K562 (cell line): ENCODE results near the gene BCL3. TPM values are rescaled to one million over a fixed set of nuclear protein-coding genes. Genes with fewer than 3 reads are reported as not detected.
A peak's percentile ranks its signal among the peaks of the same experiment; 100 is the strongest.

Source experiments
- CBX5 ChIP-seq: IDR thresholded peaks from 2 replicates; pipeline ENCODE4 v1.6.1; 2014; ENCODE audit warnings: low read depth, borderline replicate concordance
- CBX8 ChIP-seq: fragments of 200-600 bp; sonication (generic); IDR thresholded peaks from 2 replicates; pipeline ENCODE4 v1.6.1; 2012; ENCODE audit warnings: borderline replicate concordance, mixed run types, low read depth, mild to moderate bottlenecking, moderate library complexity, mixed read lengths, low read length, control low read depth, inconsistent platforms; ENCODE audit not compliant: poor library complexity, severe bottlenecking; ENCODE audit errors: extremely low read depth
- ETV1 ChIP-seq: fragments of 450-650 bp; conservative IDR thresholded peaks from 2 replicates; pipeline ENCODE4 v1.6.1; 2016; ENCODE audit warnings: missing genetic modification characterization, control low read depth, low read depth, missing compliant biosample characterization
- FOXA3 ChIP-seq, 2 experiments: fragments of 450-650 bp in 1 of 2; sonication (generic) in 1 of 2; formaldehyde crosslinking; IDR thresholded peaks in 1 of 2; conservative IDR thresholded peaks in 1 of 2; 2 replicates each; pipeline versions ENCODE4 v1.4.0 to v1.8.0; 2020 to 2022; ENCODE audit warnings: mild to moderate bottlenecking in 2 of 2, missing genetic modification reagents in 1 of 2
- KLF6 ChIP-seq: fragments of 250-450 bp; sonication (Bioruptor Pico); IDR thresholded peaks from 2 replicates; pipeline ENCODE4 v1.4.0; 2020; ENCODE audit warnings: mild to moderate bottlenecking, moderate library complexity, borderline replicate concordance
- MCM2 ChIP-seq: fragments of 450-650 bp; IDR thresholded peaks from 2 replicates; pipeline ENCODE4 v1.6.1; 2017; ENCODE audit warnings: low read depth, mild to moderate bottlenecking
- NFXL1 ChIP-seq: fragments of 450-650 bp; formaldehyde crosslinking; IDR thresholded peaks from 2 replicates; pipeline ENCODE4 v1.4.0; 2021; ENCODE audit warnings: mild to moderate bottlenecking
- POLR2AphosphoS5 ChIP-seq: IDR thresholded peaks from 2 replicates; pipeline ENCODE4 v1.6.1; 2011; ENCODE audit warnings: mild to moderate bottlenecking, low read depth, low read length, moderate library complexity; ENCODE audit not compliant: control insufficient read depth, insufficient read depth
- RREB1 ChIP-seq: fragments of 250-450 bp; sonication (Bioruptor Pico); IDR thresholded peaks from 2 replicates; pipeline ENCODE4 v1.4.0; 2020
- SRSF1 ChIP-seq: fragments of 200-400 bp; formaldehyde crosslinking; IDR thresholded peaks from 2 replicates; pipeline ENCODE4 v1.6.1; 2017; ENCODE audit warnings: mild to moderate bottlenecking, low read depth, low read length, moderate library complexity
- ZBTB34 ChIP-seq: fragments of 250-450 bp; sonication (Bioruptor Pico); IDR thresholded peaks from 2 replicates; pipeline ENCODE4 v1.8.0; 2021; ENCODE audit warnings: mild to moderate bottlenecking, moderate library complexity
- ZEB2 ChIP-seq: fragments of 450-650 bp; IDR thresholded peaks from 2 replicates; pipeline ENCODE4 v1.6.1; 2016
- ZNF408 ChIP-seq: fragments of 250-450 bp; sonication (Bioruptor Pico); IDR thresholded peaks from 2 replicates; pipeline ENCODE4 v1.4.0; 2020; ENCODE audit warnings: low read depth, mild to moderate bottlenecking, moderate library complexity
- ZNF589 ChIP-seq: fragments of 200-800 bp; sonication (Bioruptor generic); IDR thresholded peaks from 2 replicates; pipeline ENCODE4 v1.6.1; 2016; ENCODE audit warnings: low read depth, missing genetic modification characterization, missing compliant biosample characterization
- ZNF644 ChIP-seq: fragments of 200-800 bp; sonication (Bioruptor generic); IDR thresholded peaks from 2 replicates; pipeline ENCODE4 v1.6.1; 2016; ENCODE audit warnings: low read depth, missing genetic modification characterization, missing compliant biosample characterization
- ZNF695 ChIP-seq: fragments of 450-650 bp; formaldehyde crosslinking; IDR thresholded peaks from 2 replicates; pipeline ENCODE4 v1.4.0; 2020; ENCODE audit warnings: mild to moderate bottlenecking, moderate library complexity
- polyA plus RNA-seq, 8 experiments: library from polyadenylated mRNA; depleted of rRNA in 4 of 8; stranded (reverse) in 5 of 8; unstranded in 3 of 8; fragments of >200 nt; fragmentation: Nextera tagmentation in 2 of 8; fragmentation: Illumina TruSeq in 1 of 8; extraction: Ambion mirVana in 2 of 8; extraction: Trizol in 1 of 8; gene quantifications; 2 replicates each; pipeline versions ENCODE4 v1.2.1 to v1.2.3, GENCODE V29; 2011 to 2014; ENCODE audit warnings: inconsistent platforms in 1 of 8, missing spikeins in 1 of 8
- total RNA-seq, 7 experiments: library from RNA; depleted of rRNA in 6 of 7; stranded (reverse); fragments of >200 nt in 6 of 7; fragmentation: Illumina TruSeq in 2 of 7; extraction: Trizol in 2 of 7; gene quantifications; 2 replicates each; pipeline versions ENCODE4 v1.2.1 to v1.2.3, GENCODE V29; 2011 to 2021; ENCODE audit warnings: low replicate concordance in 1 of 7

The BCL3 gene
- total and polyA plus RNA-seq, 9 of the 15 experiments (the other 6 are each of a cell fraction or from before 2014, with no cell fraction given): 0.03 to 2.4 (median 0.50) TPM; not detected in 1

DNA sequence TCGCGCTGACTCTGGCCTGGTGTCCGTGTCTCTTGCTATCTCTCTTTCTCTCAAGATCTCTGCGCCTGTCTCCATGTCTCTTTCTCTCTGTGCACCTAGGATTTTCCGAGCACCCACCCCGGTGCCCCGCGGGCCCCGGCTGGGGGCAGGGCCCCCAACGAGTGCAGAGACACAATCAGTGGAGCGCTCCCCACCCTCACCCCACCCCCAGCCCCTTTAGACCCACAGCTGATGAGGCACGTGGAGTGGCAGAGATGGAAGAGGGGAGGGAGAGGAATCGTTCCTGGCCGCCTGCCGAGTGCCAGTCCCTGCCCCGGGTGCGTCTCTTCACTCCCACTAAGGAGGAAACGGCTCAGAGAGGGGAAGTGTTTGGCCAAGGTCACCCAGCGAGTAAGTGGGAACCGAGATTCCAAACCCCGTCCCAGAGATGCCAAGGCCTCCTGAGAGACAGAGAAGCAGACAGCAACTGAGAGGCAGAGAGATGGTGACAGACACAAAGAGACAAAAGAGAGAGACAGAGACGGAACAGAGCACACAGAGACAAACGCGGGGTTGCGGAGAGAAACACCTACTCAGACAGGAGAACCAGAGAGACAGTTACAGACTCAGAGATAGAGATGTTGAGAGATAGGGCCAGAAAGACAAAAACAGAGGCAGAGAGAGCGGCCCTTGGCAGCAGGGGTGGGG is 626 bp upstream of the BCL3 start (continued):
- no peak for TF ChIP-seq RREB1
- no peak for TF ChIP-seq SRSF1
- 0 out of 2 replicates have a peak, but pooled peaks have one; percentile 13 for TF ChIP-seq ZEB2
- TF ChIP-seq ZNF644 (tag): no peak
- TF ChIP-seq FOXA3 (CRISPR knock-in tag; conservative IDR thresholded peaks at IDR 0.05 in 1 of 2, IDR thresholded peaks at IDR 0.05 in 1 of 2): no peak
- no peak for TF ChIP-seq ZNF695 (CRISPR knock-in tag)
- no peak for TF ChIP-seq KLF6
- TF ChIP-seq POLR2AphosphoS5: no peak
- no peak for TF ChIP-seq ZNF589 (CRISPR knock-in tag)
- TF ChIP-seq ZBTB34 (CRISPR knock-in tag): no peak
- no peak for TF ChIP-seq CBX5
- TF ChIP-seq NFXL1 (CRISPR knock-in tag): no peak
- TF ChIP-seq MCM2: no peak
- TF ChIP-seq ZNF408 (CRISPR knock-in tag): no peak
- TF ChIP-seq CBX8: no peak
- TF ChIP-seq ETV1 (tag): no peak
- TF ChIP-seq, all 486 proteins: peak for 61
